ENCODE measurements around the gene UBQLN4. TPM values are rescaled to one million over a fixed set of nuclear protein-coding genes. Genes with fewer than 3 reads are reported as not detected.
A peak's percentile ranks its signal among the peaks of the same experiment; 100 is the strongest.

The UBQLN4 gene
- polyA plus RNA-seq, 1 of the 3 experiments (the other 2 are of a cell fraction): 37.0 TPM

- no peak for TF ChIP-seq USF2 (IDR thresholded peaks at IDR 0.05; ENCODE audit: borderline replicate concordance, low read depth, low read length)
- no peak for TF ChIP-seq GABPA (IDR thresholded peaks at IDR 0.05; ENCODE audit: low read depth)
- no peak for TF ChIP-seq NRF1 (IDR thresholded peaks at IDR 0.05; ENCODE audit: low read depth, low read length)
- TF ChIP-seq MAX (IDR thresholded peaks at IDR 0.05; ENCODE audit: low read depth): no peak
- TF ChIP-seq GATA2 (CRISPR knock-in tag; IDR thresholded peaks at IDR 0.05): no peak
- no peak for TF ChIP-seq JUND (IDR thresholded peaks at IDR 0.05)
- no peak for TF ChIP-seq SIN3A (IDR thresholded peaks at IDR 0.05; ENCODE audit: borderline replicate concordance, low read depth, low read length)
Observed at GRCh38 chr1:156024801-156025200, 28.8 kb downstream of the UBQLN4 start (continued).

DNA sequence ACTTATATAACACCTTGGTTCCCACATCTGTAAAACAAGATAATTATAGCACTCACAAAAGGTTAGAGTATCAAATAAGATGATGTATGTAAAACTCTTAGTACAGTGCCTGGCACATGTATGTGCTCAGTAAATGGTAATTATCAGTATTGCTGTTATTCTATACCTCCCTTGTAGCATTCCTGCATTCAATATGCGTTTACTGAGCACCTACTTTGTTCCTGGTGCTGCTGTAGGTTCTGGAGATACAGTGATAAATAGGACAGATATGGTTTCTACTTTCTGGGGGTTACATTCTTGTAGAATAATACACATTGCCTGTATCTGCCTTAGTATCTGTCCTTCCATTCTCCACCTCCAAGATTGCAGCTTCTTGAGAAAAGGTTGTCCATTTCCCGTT lies 31.6 kb downstream of the UBQLN4 start:
- Histone ChIP-seq H3F3A (replicated peaks; ENCODE audit: insufficient read depth) (peaks cover 17% of the 10 kb centered on the region), H3K27ac (ENCODE audit: low read depth in 2 of 2, low read length in 1 of 2) (no peak overlapping the region), H3K79me2 (ENCODE audit: insufficient read depth) (peaks cover 35% of the 10 kb centered on the region), H2AFZ (ENCODE audit: low read depth) (no peak overlapping the region), H4K20me1 (ENCODE audit: insufficient read depth) (peaks cover 22% of the 10 kb centered on the region), H3K9me3 (no peaks in the 10 kb centered on the region), H3K4me3 (ENCODE audit: low read depth in 2 of 2, low read length in 1 of 2) (no peak overlapping the region), H3K36me3 (replicated peaks in 1 of 2; ENCODE audit: control insufficient read depth in 1 of 2, insufficient read depth in 2 of 2, low read length in 1 of 2) (peaks cover 11 to 26% of the 10 kb centered on the region in 2 experiments), H3K4me2 (no peak overlapping the region), H3K9me2 (no peaks in the 10 kb centered on the region), H3K9ac (no peak overlapping the region), H3K4me1 (ENCODE audit: control insufficient read depth in 1 of 2, insufficient read depth in 2 of 2, low read depth in 1 of 2, low read length in 1 of 2) (peaks cover 7 to 12% of the 10 kb centered on the region in 2 experiments; a peak in 3 of 4 replicates), H3K27me3 (ENCODE audit: insufficient read depth) (no peaks in the 10 kb centered on the region)
- TF ChIP-seq RCOR1 (IDR thresholded peaks at IDR 0.05; ENCODE audit: low read length) (no peak), FOXJ3 (CRISPR knock-in tag; IDR thresholded peaks at IDR 0.05) (no peak), POLR2AphosphoS5 (IDR thresholded peaks at IDR 0.05; ENCODE audit: low read depth, low read length) (no peak), CTCF (IDR thresholded peaks at IDR 0.05) (no peak)
- ChIA-PET CTCF (interaction anchor here (0.8 to 2.9 kb wide), 4 partner anchors 11 to 44 kb away, joined by 4 to 14 read pairs (median 6); partner anchors contain the start of gene UBQLN4), POLR2A (interaction anchor here (1.4 kb wide), 1 partner anchor 44 kb away, joined by 6 read pairs; no protein-coding TSS in a partner anchor)
- 84% methylated on average over 2 of the region's 2 CpGs for WGBS (ENCODE audit: low lambda C conversion rate)
- no peak for DNase-seq

- H3K9me3 ChIP-seq: no peaks in the 10 kb centered on the region
- peaks cover 19% of the 10 kb centered on the region for H3F3A ChIP-seq (replicated peaks; ENCODE audit: insufficient read depth)
- H3K9ac ChIP-seq: peak overlapping the region; percentile 80; the same call in 1 of the 2 replicates
- peaks cover 44% of the 10 kb centered on the region for H3K79me2 ChIP-seq (ENCODE audit: insufficient read depth)
- no peaks in the 10 kb centered on the region for H3K9me2 ChIP-seq
- DNase-seq: no peak
- ChIA-PET POLR2A (interaction anchor here (1.4 kb wide), 1 partner anchor 45 kb away, joined by 6 read pairs; no protein-coding TSS in a partner anchor), CTCF (interaction anchor here (0.8 to 2.9 kb wide), 7 partner anchors 17 to 83 kb away, joined by 3 to 14 read pairs (median 4); partner anchors contain the start of gene UBQLN4)
- peaks cover 22% of the 10 kb centered on the region for H4K20me1 ChIP-seq (ENCODE audit: insufficient read depth)
- 8% methylated on average over 4 of the region's 4 CpGs for WGBS (ENCODE audit: low lambda C conversion rate)
- H3K4me2 ChIP-seq: peak overlapping the region; percentile 98; the same call in 1 of the 2 replicates
- H3K4me3 ChIP-seq (ENCODE audit: low read depth in 2 of 2, low read length in 1 of 2): peak overlapping the region; percentile 67 to 96; a peak in 3 of 4 replicates
- peak overlapping the region; percentile 92 for H2AFZ ChIP-seq (ENCODE audit: low read depth)
- H3K4me1 ChIP-seq (ENCODE audit: control insufficient read depth in 1 of 2, insufficient read depth in 2 of 2, low read depth in 1 of 2, low read length in 1 of 2): peaks cover 7 to 12% of the 10 kb centered on the region in 2 experiments; a peak in 3 of 4 replicates
- no peaks in the 10 kb centered on the region for H3K27me3 ChIP-seq (ENCODE audit: insufficient read depth)
- peak overlapping the region in 1 of 2 experiments; percentile 36; a peak in 2 of 4 replicates for H3K27ac ChIP-seq (ENCODE audit: low read depth in 2 of 2, low read length in 1 of 2)
- peaks cover 16 to 35% of the 10 kb centered on the region in 2 experiments for H3K36me3 ChIP-seq (replicated peaks in 1 of 2; ENCODE audit: control insufficient read depth in 1 of 2, insufficient read depth in 2 of 2, low read length in 1 of 2)
- TF ChIP-seq RCOR1 (IDR thresholded peaks at IDR 0.05; ENCODE audit: low read length) (no peak), TAF1 (IDR thresholded peaks at IDR 0.05; ENCODE audit: borderline replicate concordance, low read depth, low read length) (no peak), USF1 (IDR thresholded peaks at IDR 0.05; ENCODE audit: borderline replicate concordance, low read depth) (no peak), EP300 (IDR thresholded peaks at IDR 0.05; ENCODE audit: borderline replicate concordance in 1 of 2, low read depth in 1 of 2, low read length in 1 of 2) (no peak), YY1 (IDR thresholded peaks at IDR 0.05; ENCODE audit: low read depth) (no peak), NRF1 (IDR thresholded peaks at IDR 0.05; ENCODE audit: low read depth, low read length) (no peak), CTCF (IDR thresholded peaks at IDR 0.05) (no peak), FOSL2 (IDR thresholded peaks at IDR 0.05; ENCODE audit: borderline replicate concordance, low read depth) (no peak), FOXJ3 (CRISPR knock-in tag; IDR thresholded peaks at IDR 0.05) (no peak), GATA2 (CRISPR knock-in tag; IDR thresholded peaks at IDR 0.05) (no peak), TCF12 (IDR thresholded peaks at IDR 0.05) (no peak), RXRA (IDR thresholded peaks at IDR 0.05; ENCODE audit: borderline replicate concordance, low read depth) (no peak), SMC3 (IDR thresholded peaks at IDR 0.05; ENCODE audit: low read depth, low read length) (no peak), JUND (IDR thresholded peaks at IDR 0.05) (no peak)
Observed at GRCh38 chr1:156021093-156021428, 32.5 kb downstream of the UBQLN4 start.
